Progenitor cell of endocrine pancreas (in vitro differentiated cells): ENCODE data around the gene WDR20. TPM values are rescaled to one million over a fixed set of nuclear protein-coding genes. Genes with fewer than 3 reads are reported as not detected.

ENCODE experiments used
- DNase-seq: peaks from one replicate; pipeline ENCODE4 v3.0.0; 2021; ENCODE audit warnings: low spot score; ENCODE audit not compliant: unreplicated experiment
- H3K27ac Mint-ChIP-seq: 2 replicates; pipeline ENCODE4 v1.8.0; 2021; ENCODE audit warnings: mild to moderate bottlenecking, moderate library complexity, mixed read lengths
- H3K27me3 Mint-ChIP-seq: 2 replicates; pipeline ENCODE4 v1.8.0; 2021; ENCODE audit warnings: mixed read lengths
- H3K36me3 Mint-ChIP-seq: 2 replicates; pipeline ENCODE4 v1.8.0; 2022; ENCODE audit warnings: mixed read lengths; ENCODE audit not compliant: insufficient read depth
- H3K4me1 Mint-ChIP-seq: 2 replicates; pipeline ENCODE4 v1.8.0; 2021; ENCODE audit warnings: low read depth, mixed read lengths
- H3K4me3 Mint-ChIP-seq: 2 replicates; pipeline ENCODE4 v1.8.0; 2021; ENCODE audit warnings: low read depth, mild to moderate bottlenecking, moderate library complexity, mixed read lengths
- H3K9me3 Mint-ChIP-seq: 2 replicates; pipeline ENCODE4 v1.8.0; 2021; ENCODE audit warnings: low read depth, mixed read lengths
- CTCF ChIP-seq: fragments of 200-600 bp; sonication (generic); IDR thresholded peaks from one replicate; pipeline ENCODE4 v1.5.0; 2021; ENCODE audit warnings: antibody characterized with exemption, mild to moderate bottlenecking; ENCODE audit not compliant: unreplicated experiment
- total RNA-seq: library from RNA; stranded (reverse); gene quantifications from 2 replicates; pipeline ENCODE4 v1.2.1, GENCODE V29; 2021

WDR20 gene
- total RNA-seq, 1 donor from 2014 or later: 34.9 TPM

GRCh38 chr14:102189874-102190273 is 50.2 kb downstream of the WDR20 start:
- Mint-ChIP-seq H3K27ac (no peak overlapping the region), H3K9me3 (no peaks in the 10 kb centered on the region), H3K36me3 (no peaks in the 10 kb centered on the region), H3K27me3 (no peaks in the 10 kb centered on the region), H3K4me3 (no peak overlapping the region), H3K4me1 (peaks cover 39% of the 10 kb centered on the region)
- no peak for DNase-seq
- TF ChIP-seq CTCF: no peak

GRCh38 chr14:102192840-102193502 is 53.3 kb downstream of the WDR20 start:
- Mint-ChIP-seq H3K4me1 (peaks cover 18% of the 10 kb centered on the region), H3K27ac (no peak overlapping the region)
- no peak for DNase-seq

GRCh38 chr14:102194856-102195255 is 55.2 kb downstream of the WDR20 start:
- H3K4me1 Mint-ChIP-seq: peaks cover 16% of the 10 kb centered on the region
- no peak for TF ChIP-seq CTCF
- H3K27ac Mint-ChIP-seq: no peak overlapping the region

More at GRCh38 chr14:102192840-102193502, 53.3 kb downstream of the WDR20 start:
- no peak for TF ChIP-seq CTCF
- peaks cover 5% of the 10 kb centered on the region for H3K36me3 Mint-ChIP-seq
- H3K9me3 Mint-ChIP-seq: no peaks in the 10 kb centered on the region
- no peak overlapping the region for H3K4me3 Mint-ChIP-seq
- H3K27me3 Mint-ChIP-seq: no peaks in the 10 kb centered on the region

GRCh38 chr14:102195446-102195845 is 55.7 kb downstream of the WDR20 start:
- DNase-seq: no peak
- H3K36me3 Mint-ChIP-seq: peaks cover 8% of the 10 kb centered on the region
- H3K4me1 Mint-ChIP-seq: peaks cover 13% of the 10 kb centered on the region
- no peak overlapping the region for H3K4me3 Mint-ChIP-seq
- no peak overlapping the region for H3K27ac Mint-ChIP-seq
- H3K9me3 Mint-ChIP-seq: no peaks in the 10 kb centered on the region
- TF ChIP-seq CTCF: no peak
- H3K27me3 Mint-ChIP-seq: no peaks in the 10 kb centered on the region

More at GRCh38 chr14:102194856-102195255, 55.2 kb downstream of the WDR20 start:
- Mint-ChIP-seq H3K36me3 (peaks cover 8% of the 10 kb centered on the region), H3K4me3 (no peak overlapping the region), H3K9me3 (no peaks in the 10 kb centered on the region), H3K27me3 (no peaks in the 10 kb centered on the region)
- no peak for DNase-seq

- H3K27me3 Mint-ChIP-seq: no peaks in the 10 kb centered on the region
- H3K27ac Mint-ChIP-seq: no peak overlapping the region
- H3K4me3 Mint-ChIP-seq: no peak overlapping the region
- DNase-seq: no peak
- peaks cover 6% of the 10 kb centered on the region for H3K4me1 Mint-ChIP-seq
- peaks cover 8% of the 10 kb centered on the region for H3K36me3 Mint-ChIP-seq
- no peak for TF ChIP-seq CTCF
- no peaks in the 10 kb centered on the region for H3K9me3 Mint-ChIP-seq
Observed at GRCh38 chr14:102196039-102196901, 56.6 kb downstream of the WDR20 start.
